SK-N-SH (cell line): ENCODE data around the gene KMT5C. TPM values are rescaled to one million over a fixed set of nuclear protein-coding genes. Genes with fewer than 3 reads are reported as not detected.

ENCODE experiments used
- CTCF ChIA-PET: fragments of 300-600, 350-600 bp; formaldehyde crosslinking; extraction: SDS; loops from one replicate; lab custom pipeline; 2021; lab: Yijun Ruan, JAX
- POLR2A ChIA-PET: fragments of 350-600 bp; sonication (Branson Sonifier 250); formaldehyde crosslinking; extraction: SDS; loops from one replicate; lab custom pipeline; 2020; ENCODE audit warnings: antibody characterized with exemption, inconsistent platforms; lab: Yijun Ruan, JAX
- DNase-seq: peaks from one replicate; pipeline ENCODE4 v3.0.0; 2012
- H2AFZ ChIP-seq: fragments of 200-600 bp; sonication (generic); 2 replicates; pipeline ENCODE4 v1.8.1; 2016; ENCODE audit warnings: antibody characterized with exemption, mild to moderate bottlenecking, low read depth
- H3F3A ChIP-seq: fragments of 200-600 bp; sonication (generic); replicated peaks from 2 replicates; pipeline ENCODE3; 2016; ENCODE audit warnings: antibody characterized with exemption, mild to moderate bottlenecking; ENCODE audit not compliant: insufficient read depth
- H3K27ac ChIP-seq, 2 experiments: fragments of 200-500 bp in 1 of 2; fragments of 200-600 bp in 1 of 2; sonication (Bioruptor generic) in 1 of 2; sonication (generic), shearing (Covaris generic) in 1 of 2; 2 replicates each; pipeline versions ENCODE4 v1.5.1 to v1.6.1; 2014 to 2016; ENCODE audit warnings: low read depth in 2 of 2, inconsistent platforms in 1 of 2, low read length in 1 of 2, mild to moderate bottlenecking in 1 of 2, mixed read lengths in 1 of 2
- H3K27me3 ChIP-seq: fragments of 200-600 bp; sonication (generic), shearing (Covaris generic); 2 replicates; pipeline ENCODE4 v1.6.1; 2016; ENCODE audit warnings: mixed run types; ENCODE audit not compliant: insufficient read depth
- H3K36me3 ChIP-seq, 2 experiments: fragments of 200-500 bp in 1 of 2; fragments of 200-600 bp in 1 of 2; sonication (Bioruptor generic) in 1 of 2; sonication (generic) in 1 of 2; replicated peaks in 1 of 2; 2 replicates each; pipeline versions ENCODE3 to v1.5.1; 2014 to 2016; ENCODE audit warnings: low read length in 1 of 2, mild to moderate bottlenecking in 1 of 2; ENCODE audit not compliant: insufficient read depth in 2 of 2, control insufficient read depth in 1 of 2
- H3K4me1 ChIP-seq, 2 experiments: fragments of 200-500 bp in 1 of 2; fragments of 200-600 bp in 1 of 2; sonication (Bioruptor generic) in 1 of 2; sonication (generic), shearing (Covaris generic) in 1 of 2; 2 replicates each; pipeline versions ENCODE4 v1.5.1 to v1.6.1; 2014 to 2016; ENCODE audit warnings: low read depth in 1 of 2, low read length in 1 of 2, mixed run types in 1 of 2; ENCODE audit not compliant: insufficient read depth in 2 of 2, control insufficient read depth in 1 of 2
- H3K4me2 ChIP-seq: fragments of 200-600 bp; sonication (generic), shearing (Covaris generic); 2 replicates; pipeline ENCODE4 v1.6.1; 2017; ENCODE audit warnings: mixed run types
- H3K4me3 ChIP-seq, 2 experiments: fragments of 200-500 bp in 1 of 2; fragments of 200-600 bp in 1 of 2; sonication (Bioruptor generic) in 1 of 2; sonication (generic), shearing (Covaris generic) in 1 of 2; 2 replicates each; pipeline versions ENCODE4 v1.5.1 to v1.8.1; 2014 to 2016; ENCODE audit warnings: low read depth in 2 of 2, inconsistent platforms in 1 of 2, low read length in 1 of 2, mild to moderate bottlenecking in 1 of 2, mixed read lengths in 1 of 2, moderate library complexity in 1 of 2
- H3K79me2 ChIP-seq: fragments of 200-600 bp; sonication (generic); 2 replicates; pipeline ENCODE4 v1.8.1; 2017; ENCODE audit warnings: mild to moderate bottlenecking; ENCODE audit not compliant: insufficient read depth
- H3K9ac ChIP-seq: fragments of 200-600 bp; sonication (generic); 2 replicates; pipeline ENCODE4 v1.6.1; 2017; ENCODE audit warnings: mixed run types
- H3K9me2 ChIP-seq: fragments of 200-600 bp; sonication (generic); 2 replicates; pipeline ENCODE4 v1.6.1; 2017; ENCODE audit warnings: mixed run types
- H3K9me3 ChIP-seq: fragments of 200-600 bp; sonication (generic); 2 replicates; pipeline ENCODE4 v1.6.1; 2017; ENCODE audit warnings: mixed run types, mild to moderate bottlenecking, moderate library complexity
- H4K20me1 ChIP-seq: fragments of 200-600 bp; sonication (generic); 2 replicates; pipeline ENCODE4 v1.6.1; 2017; ENCODE audit warnings: mild to moderate bottlenecking, mixed run types; ENCODE audit not compliant: insufficient read depth
- CHD2 ChIP-seq: fragments of 150-350 bp; IDR thresholded peaks from 2 replicates; pipeline ENCODE4 v1.6.1; 2018; ENCODE audit warnings: low read length; ENCODE audit not compliant: partially characterized antibody
- GABPA ChIP-seq: IDR thresholded peaks from 2 replicates; pipeline ENCODE4 v1.4.0; 2012; ENCODE audit warnings: low read depth, mild to moderate bottlenecking
- GATA2 ChIP-seq: sonication (generic); formaldehyde crosslinking; IDR thresholded peaks from 2 replicates; pipeline ENCODE4 v1.5.0; 2020; ENCODE audit warnings: mild to moderate bottlenecking, missing genetic modification reagents
- JUND ChIP-seq: IDR thresholded peaks from 2 replicates; pipeline ENCODE4 v1.4.0; 2012
- MXI1 ChIP-seq: IDR thresholded peaks from 2 replicates; pipeline ENCODE4 v1.6.1; 2012; ENCODE audit warnings: mild to moderate bottlenecking, low read depth, low read length, improper control_type of control experiment
- NRF1 ChIP-seq: IDR thresholded peaks from 2 replicates; pipeline ENCODE4 v1.6.1; 2012; ENCODE audit warnings: low read depth, mild to moderate bottlenecking, low read length
- RCOR1 ChIP-seq: fragments of 150-350 bp; IDR thresholded peaks from 2 replicates; pipeline ENCODE4 v1.6.1; 2017; ENCODE audit warnings: antibody characterized with exemption, low read length
- RFX5 ChIP-seq: IDR thresholded peaks from 2 replicates; pipeline ENCODE4 v1.6.1; 2012; ENCODE audit warnings: mild to moderate bottlenecking, improper control_type of control experiment, low read length
- RXRA ChIP-seq: IDR thresholded peaks from 2 replicates; pipeline ENCODE4 v1.4.0; 2012; ENCODE audit warnings: low read depth, mild to moderate bottlenecking, borderline replicate concordance
- SIN3A ChIP-seq: IDR thresholded peaks from 2 replicates; pipeline ENCODE4 v1.6.1; 2012; ENCODE audit warnings: low read depth, mild to moderate bottlenecking, low read length, moderate library complexity, borderline replicate concordance
- SMC3 ChIP-seq: IDR thresholded peaks from 2 replicates; pipeline ENCODE4 v1.6.1; 2012; ENCODE audit warnings: low read depth, low read length, improper control_type of control experiment
- TAF1 ChIP-seq: IDR thresholded peaks from 2 replicates; pipeline ENCODE4 v1.6.1; 2012; ENCODE audit warnings: low read depth, mild to moderate bottlenecking, low read length, moderate library complexity, borderline replicate concordance
- WGBS: methylation state at CpG from one replicate; pipeline ENCODE4 v1.1.6; 2017; ENCODE audit warnings: low lambda C conversion rate; 5-methylcytosine and 5-hydroxymethylcytosine counted together
- polyA plus RNA-seq, 3 experiments: library from polyadenylated mRNA; depleted of rRNA; stranded (reverse); fragments of >200 nt; gene quantifications; 2 replicates each; pipeline ENCODE4 v1.2.3, GENCODE V29; 2012
- TF ChIP-seq, protein P1 (sequence below): IDR thresholded peaks from 2 replicates; pipeline ENCODE4 v1.4.0; 2012; ENCODE audit warnings: low read depth
- TF ChIP-seq, protein P2 (sequence below): fragments of 150-350 bp; IDR thresholded peaks from 2 replicates; pipeline ENCODE4 v1.6.1; 2017; ENCODE audit warnings: antibody characterized with exemption, low read length, low read depth, borderline replicate concordance
- TF ChIP-seq, protein P3 (sequence below): fragments of 200-600 bp; sonication (generic); IDR thresholded peaks from 2 replicates; pipeline ENCODE4 v1.6.1; 2017; ENCODE audit warnings: antibody characterized with exemption, mild to moderate bottlenecking, moderate library complexity

The KMT5C gene
- polyA plus RNA-seq, 1 of the 3 experiments (the other 2 are of a cell fraction), result 14.0 TPM

DNA sequence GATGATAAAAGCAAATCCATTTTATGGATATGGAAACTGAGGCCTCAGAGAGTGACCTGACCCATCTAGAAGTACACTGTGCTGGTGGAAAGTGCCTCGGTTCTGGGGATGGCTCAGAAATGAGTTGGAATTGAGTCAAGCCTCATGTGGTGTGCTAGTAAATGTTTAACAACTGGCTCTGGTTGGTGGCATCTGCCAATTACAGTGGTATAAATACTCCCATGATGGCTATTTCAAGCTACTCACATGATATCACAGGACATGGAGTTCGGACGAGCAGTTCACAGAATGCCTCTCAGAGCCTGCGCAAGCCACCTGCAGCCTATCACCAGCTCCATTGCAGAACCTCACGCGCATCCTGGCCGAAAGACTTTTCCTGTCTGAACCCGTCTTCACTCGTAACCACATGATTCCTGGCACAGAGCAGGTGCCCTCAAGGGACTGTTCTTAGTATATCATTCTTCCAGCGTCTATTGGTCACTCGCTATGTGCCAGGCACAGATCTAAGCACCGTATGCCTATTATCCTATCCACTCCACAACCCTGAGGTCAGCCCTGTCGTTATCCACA, 23.6 kb upstream of the KMT5C start:
- no peak overlapping the region for H3K4me2 ChIP-seq
- TF ChIP-seq MXI1 (no peak), TAF1 (no peak), SIN3A (no peak), RFX5 (no peak)
- TF ChIP-seq, protein P1, sequence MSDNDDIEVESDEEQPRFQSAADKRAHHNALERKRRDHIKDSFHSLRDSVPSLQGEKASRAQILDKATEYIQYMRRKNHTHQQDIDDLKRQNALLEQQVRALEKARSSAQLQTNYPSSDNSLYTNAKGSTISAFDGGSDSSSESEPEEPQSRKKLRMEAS, result no peak
- ChIA-PET POLR2A (no interaction called here), CTCF (interaction anchor here (1.0 to 7.7 kb wide), 3 partner anchors 14 to 102 kb away, joined by 3 to 46 read pairs (median 9); no protein-coding TSS in a partner anchor)
- no peaks in the 10 kb centered on the region for H3K36me3 ChIP-seq
- H3K9ac ChIP-seq, result no peak overlapping the region
- H3K9me3 ChIP-seq, result no peaks in the 10 kb centered on the region
- H3K79me2 ChIP-seq, result no peaks in the 10 kb centered on the region
- H3K27ac ChIP-seq, result no peak overlapping the region
- no peaks in the 10 kb centered on the region for H3K4me1 ChIP-seq
- DNase-seq, result no peak
- H3F3A ChIP-seq, result no peaks in the 10 kb centered on the region
- H3K9me2 ChIP-seq, result no peaks in the 10 kb centered on the region
- H3K4me3 ChIP-seq, result no peak overlapping the region
- H2AFZ ChIP-seq, result no peak overlapping the region
- 78% methylated on average over 13 of the region's 13 CpGs for WGBS
- no peaks in the 10 kb centered on the region for H3K27me3 ChIP-seq
- no peaks in the 10 kb centered on the region for H4K20me1 ChIP-seq

DNA sequence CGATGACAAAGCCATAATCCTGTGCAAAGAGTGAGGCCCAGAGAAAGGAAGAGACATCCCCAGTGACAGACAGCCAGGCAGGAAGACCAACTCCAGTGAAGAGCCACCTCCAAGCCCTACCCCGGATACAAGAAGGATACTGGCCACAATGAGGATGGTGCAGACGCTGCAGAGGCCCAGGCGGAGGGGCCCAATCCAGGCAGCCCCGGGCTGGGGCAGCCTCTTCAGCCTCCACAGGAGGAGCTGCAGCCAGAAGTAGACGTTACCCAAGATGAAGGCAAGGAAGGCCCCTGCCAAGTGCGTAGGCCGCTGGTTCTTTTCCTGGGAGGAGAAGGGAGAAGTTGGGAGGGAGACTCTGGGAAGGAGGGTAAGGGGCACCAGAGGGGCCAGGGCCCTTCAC, 23.0 kb upstream of the KMT5C start:
- H3K27ac ChIP-seq, result no peak overlapping the region
- H3K9ac ChIP-seq, result no peak overlapping the region
- DNase-seq, result peak; percentile 14
- H3K79me2 ChIP-seq, result no peaks in the 10 kb centered on the region
- H3K36me3 ChIP-seq, result no peaks in the 10 kb centered on the region
- no peak overlapping the region for H2AFZ ChIP-seq
- H3K4me2 ChIP-seq, result no peak overlapping the region
- H3K4me3 ChIP-seq, result no peak overlapping the region
- ChIA-PET CTCF (interaction anchor here (1.0 to 7.7 kb wide), 3 partner anchors 14 to 102 kb away, joined by 3 to 46 read pairs (median 9); no protein-coding TSS in a partner anchor), POLR2A (no interaction called here)
- H3K27me3 ChIP-seq, result no peaks in the 10 kb centered on the region
- no peak for TF ChIP-seq GABPA
- TF ChIP-seq NRF1, result no peak
- TF ChIP-seq SIN3A, result no peak
- no peaks in the 10 kb centered on the region for H3K9me3 ChIP-seq
- no peaks in the 10 kb centered on the region for H3K9me2 ChIP-seq
- no peaks in the 10 kb centered on the region for H4K20me1 ChIP-seq
- H3K4me1 ChIP-seq, result no peaks in the 10 kb centered on the region
- 83% methylated on average over 7 of the region's 8 CpGs for WGBS
- H3F3A ChIP-seq, result no peaks in the 10 kb centered on the region

DNA sequence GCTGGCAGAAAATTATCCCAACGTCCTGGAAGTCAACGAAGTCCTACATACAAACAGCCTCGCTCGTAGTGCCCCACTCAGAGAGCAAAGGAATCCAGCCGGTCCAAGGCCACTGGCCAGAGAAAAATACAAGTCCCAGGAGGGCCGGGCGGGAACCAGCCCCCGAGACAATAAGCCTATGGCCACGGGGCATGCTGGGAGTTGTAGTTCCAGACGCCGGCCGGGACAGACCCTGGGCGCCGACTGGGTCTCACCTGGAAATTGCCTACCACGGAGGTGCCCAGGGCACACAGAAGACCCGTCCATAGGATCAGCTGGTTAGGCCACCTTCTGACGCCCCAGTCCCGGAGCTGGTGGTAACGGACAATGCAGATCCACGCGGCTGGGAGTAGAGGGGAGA, 19.9 kb upstream of the KMT5C start:
- CTCF ChIA-PET, result interaction anchor here (1.8 to 3.1 kb wide), 3 partner anchors 18 to 178 kb away, joined by 5 to 21 read pairs (median 9); no protein-coding TSS in a partner anchor
- no peak overlapping the region for H3K4me3 ChIP-seq
- 69% methylated on average over 7 of the region's 21 CpGs for WGBS

More for the DNA sequence above, 19.9 kb upstream of the KMT5C start:
- Histone ChIP-seq H3K4me2 (no peak overlapping the region), H3K27me3 (no peaks in the 10 kb centered on the region), H3K27ac (no peak overlapping the region), H3K36me3 (no peaks in the 10 kb centered on the region), H3F3A (no peaks in the 10 kb centered on the region), H2AFZ (no peak overlapping the region), H4K20me1 (no peaks in the 10 kb centered on the region), H3K79me2 (no peaks in the 10 kb centered on the region), H3K9me3 (no peaks in the 10 kb centered on the region), H3K4me1 (no peaks in the 10 kb centered on the region), H3K9me2 (no peaks in the 10 kb centered on the region), H3K9ac (no peak overlapping the region)
- TF ChIP-seq GABPA (no peak), JUND (no peak), RXRA (no peak), SMC3 (no peak), CHD2 (no peak), RCOR1 (no peak), GATA2 (CRISPR knock-in tag) (no peak)
- TF ChIP-seq, protein P2, sequence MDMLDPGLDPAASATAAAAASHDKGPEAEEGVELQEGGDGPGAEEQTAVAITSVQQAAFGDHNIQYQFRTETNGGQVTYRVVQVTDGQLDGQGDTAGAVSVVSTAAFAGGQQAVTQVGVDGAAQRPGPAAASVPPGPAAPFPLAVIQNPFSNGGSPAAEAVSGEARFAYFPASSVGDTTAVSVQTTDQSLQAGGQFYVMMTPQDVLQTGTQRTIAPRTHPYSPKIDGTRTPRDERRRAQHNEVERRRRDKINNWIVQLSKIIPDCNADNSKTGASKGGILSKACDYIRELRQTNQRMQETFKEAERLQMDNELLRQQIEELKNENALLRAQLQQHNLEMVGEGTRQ, result no peak
- TF ChIP-seq, protein P3, sequence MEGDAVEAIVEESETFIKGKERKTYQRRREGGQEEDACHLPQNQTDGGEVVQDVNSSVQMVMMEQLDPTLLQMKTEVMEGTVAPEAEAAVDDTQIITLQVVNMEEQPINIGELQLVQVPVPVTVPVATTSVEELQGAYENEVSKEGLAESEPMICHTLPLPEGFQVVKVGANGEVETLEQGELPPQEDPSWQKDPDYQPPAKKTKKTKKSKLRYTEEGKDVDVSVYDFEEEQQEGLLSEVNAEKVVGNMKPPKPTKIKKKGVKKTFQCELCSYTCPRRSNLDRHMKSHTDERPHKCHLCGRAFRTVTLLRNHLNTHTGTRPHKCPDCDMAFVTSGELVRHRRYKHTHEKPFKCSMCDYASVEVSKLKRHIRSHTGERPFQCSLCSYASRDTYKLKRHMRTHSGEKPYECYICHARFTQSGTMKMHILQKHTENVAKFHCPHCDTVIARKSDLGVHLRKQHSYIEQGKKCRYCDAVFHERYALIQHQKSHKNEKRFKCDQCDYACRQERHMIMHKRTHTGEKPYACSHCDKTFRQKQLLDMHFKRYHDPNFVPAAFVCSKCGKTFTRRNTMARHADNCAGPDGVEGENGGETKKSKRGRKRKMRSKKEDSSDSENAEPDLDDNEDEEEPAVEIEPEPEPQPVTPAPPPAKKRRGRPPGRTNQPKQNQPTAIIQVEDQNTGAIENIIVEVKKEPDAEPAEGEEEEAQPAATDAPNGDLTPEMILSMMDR, result no peak
- peak; percentile 83 for DNase-seq
- POLR2A ChIA-PET, result no interaction called here
